Mononuclear cell (primary cell): ENCODE results near the gene RPL9. TPM values are rescaled to one million over a fixed set of nuclear protein-coding genes. Genes with fewer than 3 reads are reported as not detected.
"Not testable (repeated sequence)": the region's sequence is repeated elsewhere in the genome, so short reads cannot be mapped to it uniquely, and the experiment has no call there.

ENCODE experiments used
- H3K27me3 ChIP-seq: 2 replicates; pipeline ENCODE4 v1.6.0; 2011; ENCODE audit warnings: low read length, control low read depth; ENCODE audit not compliant: insufficient read depth
- H3K4me1 ChIP-seq: 2 replicates; pipeline ENCODE4 v1.5.1; 2011; ENCODE audit warnings: mild to moderate bottlenecking, low read length, control low read depth; ENCODE audit not compliant: insufficient read depth
- H3K4me3 ChIP-seq: 2 replicates; pipeline ENCODE4 v1.5.1; 2011; ENCODE audit warnings: mild to moderate bottlenecking, low read length, moderate library complexity
- H3K9me3 ChIP-seq: 2 replicates; pipeline ENCODE4 v1.5.1; 2011; ENCODE audit warnings: low read depth, mild to moderate bottlenecking, control low read depth, low read length
- total RNA-seq: library from RNA; depleted of rRNA; stranded (reverse); fragments of >200 nt; gene quantifications from one replicate; pipeline ENCODE4 v1.2.3, GENCODE V29; 2012

The RPL9 gene
- total RNA-seq, 1 donor: 4,269 TPM

DNA sequence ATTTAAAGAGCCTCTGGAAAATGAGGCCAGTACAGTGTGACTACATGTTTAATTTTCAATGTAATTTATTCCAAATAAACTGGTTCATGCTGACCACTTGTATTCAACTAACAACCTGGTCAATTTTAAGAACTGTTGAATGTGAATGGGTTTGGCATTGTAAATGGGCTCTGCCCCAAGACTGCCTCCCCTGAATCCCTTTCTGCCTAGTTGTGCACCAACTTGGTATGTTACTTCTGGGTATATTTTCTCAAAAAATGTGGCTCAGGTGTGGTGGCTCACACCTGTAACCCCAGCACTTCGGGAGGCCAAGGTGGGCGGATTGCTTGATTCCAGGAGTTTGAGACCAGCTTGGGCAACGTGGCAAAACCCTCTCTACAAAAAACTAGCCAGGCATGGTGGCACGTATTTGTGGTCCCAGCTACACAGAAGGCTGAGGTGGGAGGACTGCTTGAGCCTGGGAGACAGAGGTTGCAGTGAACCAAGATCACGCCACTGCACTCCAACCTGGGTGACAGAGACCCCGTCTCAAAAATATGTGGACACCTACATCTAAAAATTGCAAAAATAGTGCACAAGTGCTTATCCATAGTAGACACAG is 7.2 kb downstream of the RPL9 start:
- Histone ChIP-seq H3K4me3 (no peak overlapping the region), H3K9me3 (no peaks in the 10 kb centered on the region), H3K4me1 (peaks cover 13% of the 10 kb centered on the region), H3K27me3 (no peaks in the 10 kb centered on the region)

DNA sequence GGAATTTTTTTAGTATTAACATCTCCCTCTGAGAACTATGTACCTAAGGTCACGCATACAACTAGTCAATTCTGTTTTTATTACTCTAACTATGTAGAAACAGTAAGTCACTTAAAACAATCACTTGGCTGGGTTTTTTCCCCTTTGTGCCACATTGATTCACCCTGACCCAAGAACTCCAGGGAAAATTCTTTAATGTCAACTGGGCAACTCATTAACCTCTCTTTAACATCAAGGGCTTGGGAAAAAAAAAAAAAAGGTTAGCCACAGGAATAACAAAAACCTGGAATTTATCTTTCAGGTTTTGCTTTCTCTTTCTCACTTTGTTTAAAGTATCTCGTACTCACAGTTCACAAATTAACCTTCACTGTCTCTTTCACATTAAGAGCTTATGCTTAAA is 8.1 kb downstream of the RPL9 start:
- no peaks in the 10 kb centered on the region for H3K27me3 ChIP-seq
- H3K9me3 ChIP-seq: no peaks in the 10 kb centered on the region
- peaks cover 14% of the 10 kb centered on the region for H3K4me1 ChIP-seq
- H3K4me3 ChIP-seq: no peak overlapping the region

DNA sequence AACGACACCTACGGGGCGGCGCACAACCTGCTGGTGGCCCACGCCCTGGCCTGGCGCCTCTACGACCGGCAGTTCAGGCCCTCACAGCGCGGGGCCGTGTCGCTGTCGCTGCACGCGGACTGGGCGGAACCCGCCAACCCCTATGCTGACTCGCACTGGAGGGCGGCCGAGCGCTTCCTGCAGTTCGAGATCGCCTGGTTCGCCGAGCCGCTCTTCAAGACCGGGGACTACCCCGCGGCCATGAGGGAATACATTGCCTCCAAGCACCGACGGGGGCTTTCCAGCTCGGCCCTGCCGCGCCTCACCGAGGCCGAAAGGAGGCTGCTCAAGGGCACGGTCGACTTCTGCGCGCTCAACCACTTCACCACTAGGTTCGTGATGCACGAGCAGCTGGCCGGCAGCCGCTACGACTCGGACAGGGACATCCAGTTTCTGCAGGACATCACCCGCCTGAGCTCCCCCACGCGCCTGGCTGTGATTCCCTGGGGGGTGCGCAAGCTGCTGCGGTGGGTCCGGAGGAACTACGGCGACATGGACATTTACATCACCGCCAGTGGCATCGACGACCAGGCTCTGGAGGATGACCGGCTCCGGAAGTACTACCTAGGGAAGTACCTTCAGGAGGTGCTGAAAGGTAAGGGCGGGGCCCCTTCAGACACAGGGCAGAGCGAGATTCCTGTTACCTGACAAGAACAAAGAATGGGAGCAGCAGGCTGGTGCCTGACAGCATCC is 11.7 kb downstream of the RPL9 start:
- H3K9me3 ChIP-seq: no peaks in the 10 kb centered on the region
- no peaks in the 10 kb centered on the region for H3K27me3 ChIP-seq
- peak overlapping the region; percentile 14 for H3K4me3 ChIP-seq
- peaks cover 14% of the 10 kb centered on the region for H3K4me1 ChIP-seq

DNA sequence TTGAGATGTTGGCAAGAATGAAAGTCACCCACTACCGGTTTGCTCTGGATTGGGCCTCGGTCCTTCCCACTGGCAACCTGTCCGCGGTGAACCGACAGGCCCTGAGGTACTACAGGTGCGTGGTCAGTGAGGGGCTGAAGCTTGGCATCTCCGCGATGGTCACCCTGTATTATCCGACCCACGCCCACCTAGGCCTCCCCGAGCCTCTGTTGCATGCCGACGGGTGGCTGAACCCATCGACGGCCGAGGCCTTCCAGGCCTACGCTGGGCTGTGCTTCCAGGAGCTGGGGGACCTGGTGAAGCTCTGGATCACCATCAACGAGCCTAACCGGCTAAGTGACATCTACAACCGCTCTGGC is 12.3 kb downstream of the RPL9 start:
- Histone ChIP-seq H3K4me3 (no peak overlapping the region), H3K4me1 (peaks cover 14% of the 10 kb centered on the region), H3K27me3 (no peaks in the 10 kb centered on the region), H3K9me3 (no peaks in the 10 kb centered on the region)

DNA sequence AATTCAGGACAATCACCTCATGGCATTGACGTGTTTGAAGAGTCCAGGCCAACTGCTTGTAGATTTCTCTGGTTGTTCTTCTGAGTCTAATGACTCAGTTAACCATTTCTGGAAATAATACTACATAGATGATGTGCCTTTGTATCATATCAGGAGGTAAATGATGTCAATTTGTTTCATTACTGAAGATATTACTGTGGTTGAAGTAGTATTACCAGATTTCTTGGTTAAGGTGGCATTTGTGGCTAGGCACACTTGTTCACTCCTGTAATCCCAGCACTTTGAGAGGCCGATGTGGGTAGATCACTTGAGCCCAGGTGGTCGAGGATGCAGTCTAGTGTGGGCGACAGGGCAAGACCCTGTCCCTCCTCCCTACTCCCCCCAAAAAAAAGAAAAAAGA is 15.7 kb downstream of the RPL9 start:
- Histone ChIP-seq H3K4me3 (no peak overlapping the region), H3K27me3 (no peaks in the 10 kb centered on the region), H3K4me1 (peaks cover 14% of the 10 kb centered on the region), H3K9me3 (no peaks in the 10 kb centered on the region)

DNA sequence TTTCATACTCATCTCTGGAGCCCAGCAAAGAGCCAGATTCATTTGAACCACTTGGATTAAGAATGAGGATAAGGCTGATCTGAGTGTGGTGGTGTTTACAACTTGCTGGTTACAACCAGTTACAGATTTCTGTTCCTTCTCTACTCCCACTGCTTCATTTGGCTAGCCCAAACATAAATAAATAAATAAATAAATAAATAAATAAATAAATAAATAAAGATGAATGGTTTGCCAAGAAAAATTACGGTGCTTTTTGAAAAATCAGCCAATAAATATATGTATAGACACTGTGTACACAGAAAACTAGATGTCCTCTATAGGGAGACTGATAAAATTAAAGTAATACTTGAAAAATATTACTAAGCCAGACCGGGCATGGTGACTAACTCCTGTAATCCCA is 17.1 kb downstream of the RPL9 start:
- Histone ChIP-seq H3K4me3 (no peak overlapping the region), H3K27me3 (no peaks in the 10 kb centered on the region), H3K9me3 (no peaks in the 10 kb centered on the region), H3K4me1 (peaks cover 2% of the 10 kb centered on the region)

DNA sequence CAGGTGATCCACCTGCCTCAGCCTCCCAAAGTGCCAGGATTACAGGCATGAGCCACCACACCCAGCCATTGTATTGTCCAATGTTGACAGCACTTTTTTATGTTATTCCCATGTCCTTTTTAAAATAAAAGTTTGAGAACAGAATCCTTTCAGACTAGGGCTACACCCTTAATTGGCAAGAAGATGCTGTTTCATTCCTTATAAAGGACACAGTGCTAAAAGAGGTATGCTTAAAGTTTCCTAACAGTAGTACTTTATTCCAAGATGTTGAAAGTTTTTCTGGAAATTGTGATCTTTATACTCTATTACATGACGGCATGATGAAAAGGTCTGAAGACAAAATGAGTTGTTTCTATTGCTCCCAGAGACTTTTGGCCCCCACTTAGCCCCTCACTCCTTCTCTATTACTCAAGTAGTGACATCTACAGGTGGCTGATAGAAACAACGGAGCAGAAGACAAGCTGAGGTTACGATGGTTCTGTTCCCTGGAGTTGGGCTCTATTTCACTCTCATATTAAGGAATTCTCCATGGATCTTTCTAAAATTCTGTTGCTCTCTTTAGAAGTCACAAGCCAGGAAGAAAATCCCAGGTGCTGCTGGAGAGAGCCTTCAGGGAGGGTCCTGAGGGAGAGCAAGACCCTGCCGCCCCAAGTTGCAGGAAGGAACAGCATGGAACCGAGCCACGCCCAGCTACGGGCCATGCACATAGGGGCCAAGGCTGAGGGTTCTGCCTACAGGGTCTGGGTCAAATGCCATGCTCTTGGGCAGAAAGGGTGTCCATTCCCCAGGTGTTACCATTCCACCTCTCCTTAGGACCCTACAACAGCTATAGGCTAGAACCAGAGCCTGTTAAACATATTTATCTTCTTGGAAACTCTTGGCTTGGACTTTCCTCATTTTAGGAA is 22.8 kb downstream of the RPL9 start:
- H3K9me3 ChIP-seq: no peaks in the 10 kb centered on the region

DNA sequence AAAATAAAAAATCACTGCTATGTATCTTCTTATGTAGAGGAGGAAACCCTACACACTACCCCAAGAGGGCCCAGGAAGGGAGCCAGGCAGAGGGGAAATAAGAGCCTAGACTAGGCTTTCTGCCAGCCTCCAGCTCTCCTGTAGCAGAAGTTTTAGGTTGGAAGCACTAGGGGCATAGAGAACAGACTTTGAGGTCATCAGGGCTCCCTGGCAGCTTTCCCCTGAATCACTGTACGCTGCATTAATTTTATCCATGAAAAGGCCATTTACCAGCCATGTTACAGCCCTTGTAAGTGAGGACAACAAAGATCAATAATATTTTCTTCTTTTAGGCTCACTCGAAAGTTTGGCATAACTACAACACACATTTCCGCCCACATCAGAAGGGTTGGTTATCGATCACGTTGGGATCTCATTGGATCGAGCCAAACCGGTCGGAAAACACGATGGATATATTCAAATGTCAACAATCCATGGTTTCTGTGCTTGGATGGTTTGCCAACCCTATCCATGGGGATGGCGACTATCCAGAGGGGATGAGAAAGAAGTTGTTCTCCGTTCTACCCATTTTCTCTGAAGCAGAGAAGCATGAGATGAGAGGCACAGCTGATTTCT is 24.7 kb downstream of the RPL9 start:
- H3K4me3 ChIP-seq: no peak overlapping the region
- no peaks in the 10 kb centered on the region for H3K27me3 ChIP-seq
- no peaks in the 10 kb centered on the region for H3K4me1 ChIP-seq
- no peaks in the 10 kb centered on the region for H3K9me3 ChIP-seq

More for the DNA sequence above, 22.8 kb downstream of the RPL9 start:
- Histone ChIP-seq H3K4me3 (no peak overlapping the region), H3K4me1 (no peaks in the 10 kb centered on the region), H3K27me3 (no peaks in the 10 kb centered on the region)

DNA sequence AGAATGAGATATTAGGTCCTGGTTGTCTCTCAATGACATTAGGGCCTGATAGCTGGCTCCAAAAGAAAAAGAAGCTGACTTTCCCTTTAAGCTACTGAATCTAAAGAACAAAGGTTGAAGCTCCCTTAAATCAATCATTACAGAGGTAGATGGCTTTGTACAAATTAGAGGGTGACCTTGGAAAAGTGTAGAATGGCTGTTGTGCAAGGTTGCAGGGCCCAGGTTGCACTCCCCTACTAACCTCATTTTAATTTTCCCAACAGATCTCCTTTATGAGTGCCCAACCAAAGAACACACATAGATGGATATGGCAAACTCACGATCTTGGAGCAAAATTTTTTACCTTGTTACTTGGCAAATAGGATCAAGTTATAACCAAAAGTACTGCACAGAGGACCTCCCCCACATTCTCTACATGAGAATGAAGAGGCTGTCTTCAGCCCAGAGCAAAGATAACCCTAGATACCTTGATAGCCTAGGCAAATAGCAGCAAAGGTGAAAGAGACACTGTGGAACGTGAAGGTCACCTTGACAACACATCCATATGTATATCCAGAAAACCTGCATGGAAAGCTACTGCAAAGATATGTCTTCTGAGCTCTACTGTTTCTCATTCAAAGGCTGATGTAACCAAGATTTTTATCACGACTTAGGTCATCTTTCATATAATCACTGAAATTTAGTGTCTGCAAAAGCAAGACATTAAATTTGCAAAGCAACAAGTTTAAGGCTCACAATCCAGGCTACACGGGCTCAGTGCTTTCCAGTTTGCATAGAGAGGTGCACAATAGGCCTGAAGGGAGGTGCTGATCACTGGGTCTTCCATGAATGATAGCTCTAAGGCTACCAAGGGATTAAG is 29.0 kb downstream of the RPL9 start:
- H3K4me1 ChIP-seq: no peaks in the 10 kb centered on the region
- H3K9me3 ChIP-seq: no peaks in the 10 kb centered on the region
- H3K27me3 ChIP-seq: no peaks in the 10 kb centered on the region
- H3K4me3 ChIP-seq: no peak overlapping the region

DNA sequence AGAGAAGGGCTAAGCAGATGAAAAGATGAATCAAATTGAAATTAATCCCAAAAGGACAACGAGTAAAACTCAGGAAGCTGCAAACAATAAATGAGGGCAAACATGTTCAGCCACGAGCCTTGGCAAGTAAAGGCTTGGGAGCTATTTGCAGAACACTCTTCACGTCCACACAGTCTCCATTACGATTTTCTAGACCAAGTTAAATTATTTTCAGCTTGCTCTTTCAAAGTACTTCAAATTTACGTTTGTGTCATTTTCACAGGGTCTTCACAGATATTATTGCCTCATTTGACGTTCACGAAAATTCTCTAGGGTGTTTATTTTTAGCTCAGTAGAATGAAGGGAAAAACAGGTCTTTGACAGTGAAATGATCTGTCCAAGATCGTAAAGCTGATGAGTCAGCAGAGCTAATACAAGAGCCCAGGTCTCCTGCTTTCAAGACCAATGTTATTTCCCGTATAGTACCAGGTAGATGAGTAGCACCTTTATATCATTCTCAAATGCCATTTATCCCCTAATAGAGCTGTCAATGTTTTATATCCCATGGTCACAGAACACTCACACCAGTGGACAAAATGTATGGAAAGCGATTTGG is 31.1 kb downstream of the RPL9 start:
- H3K4me3 ChIP-seq: no peak overlapping the region
- H3K4me1 ChIP-seq: no peaks in the 10 kb centered on the region
- H3K27me3 ChIP-seq: no peaks in the 10 kb centered on the region
- no peaks in the 10 kb centered on the region for H3K9me3 ChIP-seq

DNA sequence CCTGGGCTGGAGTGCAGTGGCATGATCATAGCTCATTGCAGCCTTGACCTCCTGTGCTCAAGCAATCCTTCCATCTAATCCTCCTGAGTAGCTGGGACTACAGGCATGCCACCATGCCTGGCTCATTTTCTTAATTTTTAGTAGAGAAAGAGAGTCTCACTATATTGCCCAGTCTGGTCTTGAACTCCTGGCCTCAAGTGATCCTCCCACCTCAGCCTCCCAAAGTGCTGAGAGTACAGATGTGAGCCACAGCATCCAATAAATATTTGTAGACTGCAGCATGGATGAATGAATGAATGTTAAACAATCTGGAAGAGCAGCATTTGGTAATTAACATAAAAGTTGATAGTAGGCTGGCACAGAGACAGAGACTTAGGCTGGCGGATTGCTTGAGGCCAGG is 32.0 kb downstream of the RPL9 start:
- no peak overlapping the region for H3K4me3 ChIP-seq
- no peaks in the 10 kb centered on the region for H3K4me1 ChIP-seq
- no peaks in the 10 kb centered on the region for H3K27me3 ChIP-seq
- no peaks in the 10 kb centered on the region for H3K9me3 ChIP-seq

DNA sequence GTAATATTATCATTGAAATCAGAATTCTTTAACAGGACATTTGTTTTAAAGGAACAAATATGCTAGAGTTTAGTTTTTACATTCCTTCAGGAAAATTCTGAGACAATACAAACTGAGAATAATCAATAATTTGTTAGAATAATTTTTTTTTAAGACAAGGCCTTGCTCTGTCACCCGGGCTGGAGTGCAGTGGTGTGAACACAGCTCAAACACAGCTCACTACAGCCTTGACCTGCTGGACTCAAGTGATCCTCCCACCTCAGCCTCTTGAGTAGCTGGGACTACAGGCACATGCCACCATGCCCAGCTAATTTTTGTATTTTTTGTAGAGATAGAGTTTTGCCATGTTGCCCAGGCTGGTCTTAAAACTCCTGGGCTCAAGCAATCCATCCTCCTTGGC is 33.4 kb downstream of the RPL9 start:
- H3K4me3 ChIP-seq, H3K27me3 ChIP-seq, H3K4me1 ChIP-seq, H3K9me3 ChIP-seq: not testable (repeated sequence)

DNA sequence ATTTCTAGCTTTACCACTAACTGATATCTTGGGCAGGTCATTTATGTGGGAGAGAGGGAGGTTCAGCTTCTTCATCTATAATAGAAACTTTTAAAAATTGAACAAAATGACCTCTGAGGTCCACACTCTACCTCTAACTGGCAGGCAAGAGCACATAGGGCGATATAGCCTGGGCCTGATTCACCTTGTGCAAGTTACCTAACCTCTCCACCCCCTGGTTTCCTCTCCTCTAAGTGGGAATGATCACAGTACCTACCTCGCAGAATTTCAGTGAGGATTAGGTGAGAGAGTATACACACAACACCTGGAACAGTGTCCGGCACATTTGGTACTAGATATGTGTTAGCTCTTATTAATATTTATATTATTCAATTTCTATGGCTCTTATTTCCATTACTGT is 36.5 kb downstream of the RPL9 start:
- no peaks in the 10 kb centered on the region for H3K4me1 ChIP-seq
- no peak overlapping the region for H3K4me3 ChIP-seq
- H3K27me3 ChIP-seq: no peaks in the 10 kb centered on the region
- no peaks in the 10 kb centered on the region for H3K9me3 ChIP-seq

DNA sequence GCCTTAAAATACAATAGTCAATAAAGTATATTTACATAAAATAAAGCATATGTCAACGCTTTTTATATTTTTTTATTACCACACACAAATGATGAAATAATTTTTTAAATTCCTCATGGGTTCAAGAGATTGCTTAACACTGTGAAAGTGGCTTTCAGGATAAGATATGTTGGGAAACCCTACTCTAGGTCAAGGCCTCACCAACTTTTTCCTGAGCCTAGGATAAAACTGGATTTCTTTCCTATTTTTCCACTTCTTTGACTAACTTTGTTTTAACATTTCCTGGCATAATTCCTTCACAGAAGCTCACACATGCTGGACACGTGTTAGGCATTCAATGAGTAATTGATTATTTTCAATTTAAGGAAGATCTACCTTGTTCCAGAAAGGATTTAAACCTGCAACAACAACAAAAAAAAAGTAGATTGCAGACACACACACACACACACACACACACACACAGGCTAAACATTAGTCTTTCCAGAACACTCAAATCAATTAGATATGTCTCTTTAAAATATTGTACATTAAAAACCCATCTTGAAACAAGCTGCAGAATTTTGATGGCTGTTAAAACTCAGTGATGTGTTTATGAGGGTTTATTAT is 42.9 kb downstream of the RPL9 start:
- Histone ChIP-seq H3K4me3 (no peak overlapping the region), H3K27me3 (no peaks in the 10 kb centered on the region)

More for the DNA sequence above, 42.9 kb downstream of the RPL9 start:
- no peaks in the 10 kb centered on the region for H3K9me3 ChIP-seq
- no peaks in the 10 kb centered on the region for H3K4me1 ChIP-seq
